ENCODE data around the gene CGGBP1. TPM values are rescaled to one million over a fixed set of nuclear protein-coding genes. Genes with fewer than 3 reads are reported as not detected.
"Not testable (repeated sequence)": the region's sequence is repeated elsewhere in the genome, so short reads cannot be mapped to it uniquely, and the experiment has no call there.

Gene CGGBP1
- total RNA-seq, 2 experiments from 2014 or later, result 54.4 to 76.0 TPM

DNA sequence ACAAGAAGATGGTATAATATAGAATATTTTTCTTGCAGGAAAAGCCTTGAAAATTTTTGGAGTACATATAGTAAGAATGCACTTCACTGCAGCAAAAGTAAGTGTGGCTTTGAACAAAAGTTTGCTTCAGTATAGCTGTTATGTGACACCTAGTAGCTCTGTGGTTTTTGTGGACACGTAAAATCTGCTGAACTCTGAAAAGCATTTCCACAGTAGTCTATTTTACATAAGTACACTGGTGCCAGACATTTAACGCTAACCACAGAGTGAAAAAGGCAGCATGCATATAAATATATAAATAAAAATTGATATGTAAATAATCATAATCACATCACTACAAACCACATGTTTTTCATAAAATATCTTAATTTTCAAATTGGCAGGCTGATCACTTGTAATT is 39.8 kb downstream of the CGGBP1 start:
- intact Hi-C loops (cut with micrococcal nuclease; ENCODE audit: unreplicated experiment), result no loop called here
- H3K4me1 ChIP-seq (ENCODE audit: insufficient read depth, low read length, poor library complexity, severe bottlenecking), result no peaks in the 10 kb centered on the region
- H3K9me2 ChIP-seq (ENCODE audit: insufficient read depth, low read length), result no peaks in the 10 kb centered on the region

DNA sequence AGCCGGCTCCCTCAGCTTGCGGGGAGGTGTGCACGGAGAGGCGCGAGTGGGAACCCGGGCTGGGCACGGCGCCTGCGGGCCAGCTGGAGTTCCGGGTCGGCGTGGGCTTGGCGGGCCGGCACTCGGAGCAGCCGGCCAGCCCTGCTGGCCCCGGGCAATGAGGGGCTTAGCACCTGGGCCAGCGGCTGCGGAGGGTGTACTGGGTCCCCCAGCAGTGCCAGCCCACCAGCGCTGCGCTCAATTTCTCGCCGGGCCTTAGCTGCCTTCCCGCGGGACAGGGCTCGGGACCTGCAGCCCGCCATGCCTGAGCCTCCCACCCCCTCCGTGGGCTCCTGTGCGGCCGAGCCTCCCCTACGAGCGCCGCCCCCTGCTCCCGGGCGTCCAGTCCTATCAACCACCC is 43.1 kb downstream of the CGGBP1 start:
- H3K79me2 ChIP-seq (ENCODE audit: insufficient read depth, low read depth, low read length); H3K4me3 ChIP-seq (ENCODE audit: low read depth, low read length, poor library complexity, severe bottlenecking); CTCF ChIA-PET (ENCODE audit: unreplicated experiment); DNase-seq (ENCODE audit: low spot score); H3K9me2 ChIP-seq (ENCODE audit: insufficient read depth, low read length); H3K27ac ChIP-seq (ENCODE audit: low read depth, low read length, poor library complexity, severe bottlenecking); H2AFZ ChIP-seq (ENCODE audit: low read length); intact Hi-C loops (cut with micrococcal nuclease; ENCODE audit: unreplicated experiment); H3K36me3 ChIP-seq (ENCODE audit: insufficient read depth, low read length); H3K4me2 ChIP-seq (ENCODE audit: low read length); H3K4me1 ChIP-seq (ENCODE audit: insufficient read depth, low read length, poor library complexity, severe bottlenecking); POLR2A ChIA-PET; H3K9me3 ChIP-seq (ENCODE audit: low read length); BruUV-seq (replicated peaks); H4K20me1 ChIP-seq (ENCODE audit: insufficient read depth, low read length): not testable (repeated sequence)

More for the DNA sequence above, 39.8 kb downstream of the CGGBP1 start:
- H3K4me3 ChIP-seq (ENCODE audit: low read depth, low read length, poor library complexity, severe bottlenecking), result no peak overlapping the region
- ChIA-PET CTCF (ENCODE audit: unreplicated experiment) (interaction anchor here (0.8 kb wide), 1 partner anchor 14 kb away, joined by 3 read pairs; no protein-coding TSS in a partner anchor), POLR2A (interaction anchor here (0.5 to 1.4 kb wide), 5 partner anchors 10 to 150 kb away, joined by 3 read pairs; no protein-coding TSS in a partner anchor)
- no peaks in the 10 kb centered on the region for H3K79me2 ChIP-seq (ENCODE audit: insufficient read depth, low read depth, low read length)
- H4K20me1 ChIP-seq (ENCODE audit: insufficient read depth, low read length), result no peaks in the 10 kb centered on the region
- no peak for DNase-seq (ENCODE audit: low spot score)
- no peaks in the 10 kb centered on the region for H3K9me3 ChIP-seq (ENCODE audit: low read length)
- no peak overlapping the region for H3K4me2 ChIP-seq (ENCODE audit: low read length)
- BruUV-seq (replicated peaks), result no TSS peak
- H2AFZ ChIP-seq (ENCODE audit: low read length), result no peak overlapping the region
- H3K36me3 ChIP-seq (ENCODE audit: insufficient read depth, low read length), result no peaks in the 10 kb centered on the region
- TF ChIP-seq CTCF (conservative IDR thresholded peaks at IDR 0.05; ENCODE audit: low read length), result no peak
- no peak for TF ChIP-seq EZH2phosphoT487 (IDR thresholded peaks at IDR 0.05; ENCODE audit: borderline replicate concordance, low read depth, low read length)
- H3K27ac ChIP-seq (ENCODE audit: low read depth, low read length, poor library complexity, severe bottlenecking), result no peak overlapping the region

GRCh38 chr3:88013592-88013991 is 45.2 kb downstream of the CGGBP1 start:
- no peaks in the 10 kb centered on the region for H3K36me3 ChIP-seq (ENCODE audit: insufficient read depth, low read length)
- no peak overlapping the region for H3K27ac ChIP-seq (ENCODE audit: low read depth, low read length, poor library complexity, severe bottlenecking)
- H3K4me3 ChIP-seq (ENCODE audit: low read depth, low read length, poor library complexity, severe bottlenecking), result no peak overlapping the region
- no peaks in the 10 kb centered on the region for H3K4me1 ChIP-seq (ENCODE audit: insufficient read depth, low read length, poor library complexity, severe bottlenecking)
- intact Hi-C loops (cut with micrococcal nuclease; ENCODE audit: unreplicated experiment), result no loop called here
- ChIA-PET CTCF (ENCODE audit: unreplicated experiment) (no interaction called here), POLR2A (interaction anchor here (0.9 kb wide), 1 partner anchor 18 kb away, joined by 3 read pairs; no protein-coding TSS in a partner anchor)
- no peak overlapping the region for H2AFZ ChIP-seq (ENCODE audit: low read length)
- TF ChIP-seq CTCF (conservative IDR thresholded peaks at IDR 0.05; ENCODE audit: low read length), result no peak
- no peak for TF ChIP-seq EZH2phosphoT487 (IDR thresholded peaks at IDR 0.05; ENCODE audit: borderline replicate concordance, low read depth, low read length)
- no peaks in the 10 kb centered on the region for H3K9me3 ChIP-seq (ENCODE audit: low read length)
- H3K79me2 ChIP-seq (ENCODE audit: insufficient read depth, low read depth, low read length), result no peaks in the 10 kb centered on the region
- H4K20me1 ChIP-seq (ENCODE audit: insufficient read depth, low read length), result no peaks in the 10 kb centered on the region
- no peaks in the 10 kb centered on the region for H3K9me2 ChIP-seq (ENCODE audit: insufficient read depth, low read length)
- BruUV-seq (replicated peaks), result no TSS peak
- H3K4me2 ChIP-seq (ENCODE audit: low read length), result no peak overlapping the region
- DNase-seq (ENCODE audit: low spot score), result no peak
